ENCODE results near the gene TMEM79. TPM values are rescaled to one million over a fixed set of nuclear protein-coding genes. Genes with fewer than 3 reads are reported as not detected.

TMEM79 gene
- total RNA-seq, 1 experiment from 2014 or later = 12.8 TPM

- H3K4me3 Mint-ChIP-seq (ENCODE audit: low read depth, unreplicated experiment) = no peak overlapping the region
- DNase-seq = no peak
- no peaks in the 10 kb centered on the region for H3K9me3 Mint-ChIP-seq (ENCODE audit: low read depth, unreplicated experiment)
- no peaks in the 10 kb centered on the region for H3K27me3 Mint-ChIP-seq (ENCODE audit: unreplicated experiment)
- H3K4me1 Mint-ChIP-seq (ENCODE audit: low read depth, unreplicated experiment) = no peaks in the 10 kb centered on the region
- intact Hi-C loops (cut with micrococcal nuclease; ENCODE audit: unreplicated experiment) = no loop called here
- peaks cover 88% of the 10 kb centered on the region for H3K36me3 Mint-ChIP-seq (ENCODE audit: insufficient read depth, unreplicated experiment)
- CTCF ChIA-PET = no interaction called here
- BruUV-seq (replicated peaks) = no TSS peak
- no peak overlapping the region for H3K27ac Mint-ChIP-seq (ENCODE audit: unreplicated experiment)
- no peak for TF ChIP-seq CTCF (IDR thresholded peaks at IDR 0.05; ENCODE audit: unreplicated experiment)
Observed at GRCh38 chr1:156262461-156263287, 21.5 kb upstream of the TMEM79 start.

GRCh38 chr1:156263288-156263655, 20.9 kb upstream of the TMEM79 start:
- no peak overlapping the region for H3K27ac Mint-ChIP-seq (ENCODE audit: unreplicated experiment)
- CTCF ChIA-PET = no interaction called here
- DNase-seq = no peak
- no peaks in the 10 kb centered on the region for H3K9me3 Mint-ChIP-seq (ENCODE audit: low read depth, unreplicated experiment)
- no peak for TF ChIP-seq CTCF (IDR thresholded peaks at IDR 0.05; ENCODE audit: unreplicated experiment)
- peaks cover 84% of the 10 kb centered on the region for H3K36me3 Mint-ChIP-seq (ENCODE audit: insufficient read depth, unreplicated experiment)
- intact Hi-C loops (cut with micrococcal nuclease; ENCODE audit: unreplicated experiment) = no loop called here
- no TSS peak for BruUV-seq (replicated peaks)
- H3K27me3 Mint-ChIP-seq (ENCODE audit: unreplicated experiment) = no peaks in the 10 kb centered on the region
- H3K4me1 Mint-ChIP-seq (ENCODE audit: low read depth, unreplicated experiment) = no peaks in the 10 kb centered on the region
- no peak overlapping the region for H3K4me3 Mint-ChIP-seq (ENCODE audit: low read depth, unreplicated experiment)

GRCh38 chr1:156266051-156266450, 18.1 kb upstream of the TMEM79 start:
- no peaks in the 10 kb centered on the region for H3K4me1 Mint-ChIP-seq (ENCODE audit: low read depth, unreplicated experiment)
- peaks cover 87% of the 10 kb centered on the region for H3K36me3 Mint-ChIP-seq (ENCODE audit: insufficient read depth, unreplicated experiment)
- DNase-seq = no peak
- no peak overlapping the region for H3K4me3 Mint-ChIP-seq (ENCODE audit: low read depth, unreplicated experiment)
- intact Hi-C loops (cut with micrococcal nuclease; ENCODE audit: unreplicated experiment) = no loop called here
- CTCF ChIA-PET = no interaction called here
- no peaks in the 10 kb centered on the region for H3K9me3 Mint-ChIP-seq (ENCODE audit: low read depth, unreplicated experiment)
- H3K27me3 Mint-ChIP-seq (ENCODE audit: unreplicated experiment) = no peaks in the 10 kb centered on the region
- no peak for TF ChIP-seq CTCF (IDR thresholded peaks at IDR 0.05; ENCODE audit: unreplicated experiment)
- H3K27ac Mint-ChIP-seq (ENCODE audit: unreplicated experiment) = no peak overlapping the region
- BruUV-seq (replicated peaks) = TSS peak; percentile 62

- no peak overlapping the region for H3K27ac Mint-ChIP-seq (ENCODE audit: unreplicated experiment)
- CTCF ChIA-PET = interaction anchor here (0.6 kb wide), 1 partner anchor 65 kb away, joined by 3 read pairs; no protein-coding TSS in a partner anchor
- intact Hi-C loops (cut with micrococcal nuclease; ENCODE audit: unreplicated experiment) = no loop called here
- H3K36me3 Mint-ChIP-seq (ENCODE audit: insufficient read depth, unreplicated experiment) = peaks cover 87% of the 10 kb centered on the region
- H3K9me3 Mint-ChIP-seq (ENCODE audit: low read depth, unreplicated experiment) = no peaks in the 10 kb centered on the region
- H3K4me3 Mint-ChIP-seq (ENCODE audit: low read depth, unreplicated experiment) = no peak overlapping the region
- DNase-seq = no peak
- no TSS peak for BruUV-seq (replicated peaks)
- no peak for TF ChIP-seq CTCF (IDR thresholded peaks at IDR 0.05; ENCODE audit: unreplicated experiment)
- H3K4me1 Mint-ChIP-seq (ENCODE audit: low read depth, unreplicated experiment) = no peaks in the 10 kb centered on the region
- H3K27me3 Mint-ChIP-seq (ENCODE audit: unreplicated experiment) = no peaks in the 10 kb centered on the region
Observed at GRCh38 chr1:156268336-156268735, 15.8 kb upstream of the TMEM79 start.
